Stimulated activated CD4-positive, alpha-beta T cell treated with anti-CD3 and anti-CD28 coated beads, Interleukin-4, amount 100 ng/mL, for 4 hours (primary cell): ENCODE data around the gene DCST1.

Experiments used
- DNase-seq, 2 experiments: peaks; one replicate each; pipeline ENCODE4 v3.0.0-alpha.2; 2020

The DCST1 gene

GRCh38 chr1:155001675-155002463, 31.8 kb upstream of the DCST1 start:
- peak; percentile 97 to 98 for DNase-seq

GRCh38 chr1:155002464-155003226, 31.0 kb upstream of the DCST1 start, which contains the start of gene ZBTB7B:
Gene ZBTB7B (plus strand): TSS chr1:155002802. CDS start chr1:155014661, 11,859 bp downstream.
- DNase-seq: no peak

DNA sequence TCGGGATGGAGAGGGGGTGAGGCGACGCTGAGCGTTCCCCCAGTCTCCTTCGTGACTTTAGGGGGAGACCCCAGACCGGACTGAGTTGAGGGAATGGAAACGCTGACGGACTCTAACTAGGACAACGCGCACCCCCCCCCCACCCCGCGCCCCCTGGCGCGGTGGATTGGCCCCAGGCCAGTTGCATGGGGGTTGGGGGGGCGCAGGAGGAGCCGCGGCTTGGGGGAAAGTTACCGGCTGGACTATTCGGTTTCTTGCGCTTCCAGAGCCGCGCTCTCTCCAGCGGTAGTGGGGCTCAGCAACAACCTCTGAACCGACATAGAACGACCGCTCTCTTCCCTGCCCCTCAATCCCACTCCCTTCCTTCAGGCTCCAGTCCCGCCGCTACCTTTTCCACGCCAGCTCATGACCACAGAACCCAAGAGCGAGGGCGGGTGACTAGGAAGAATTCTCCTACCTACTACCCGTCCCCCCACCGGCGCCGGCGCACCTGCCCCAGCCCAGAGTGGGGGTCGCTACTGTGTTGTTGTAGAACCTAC, 30.3 kb upstream of the DCST1 start:
- no peak for DNase-seq

- no peak for DNase-seq
These were observed 29.8 kb upstream of the DCST1 start for GRCh38 chr1:155003766-155004351.

- no peak for DNase-seq
These were observed 29.1 kb upstream of the DCST1 start for GRCh38 chr1:155004352-155005075.

- DNase-seq: no peak
These were observed 28.3 kb upstream of the DCST1 start for GRCh38 chr1:155005076-155006011.

- DNase-seq: no peak
These were observed 27.0 kb upstream of the DCST1 start for GRCh38 chr1:155006601-155007101.

DNA sequence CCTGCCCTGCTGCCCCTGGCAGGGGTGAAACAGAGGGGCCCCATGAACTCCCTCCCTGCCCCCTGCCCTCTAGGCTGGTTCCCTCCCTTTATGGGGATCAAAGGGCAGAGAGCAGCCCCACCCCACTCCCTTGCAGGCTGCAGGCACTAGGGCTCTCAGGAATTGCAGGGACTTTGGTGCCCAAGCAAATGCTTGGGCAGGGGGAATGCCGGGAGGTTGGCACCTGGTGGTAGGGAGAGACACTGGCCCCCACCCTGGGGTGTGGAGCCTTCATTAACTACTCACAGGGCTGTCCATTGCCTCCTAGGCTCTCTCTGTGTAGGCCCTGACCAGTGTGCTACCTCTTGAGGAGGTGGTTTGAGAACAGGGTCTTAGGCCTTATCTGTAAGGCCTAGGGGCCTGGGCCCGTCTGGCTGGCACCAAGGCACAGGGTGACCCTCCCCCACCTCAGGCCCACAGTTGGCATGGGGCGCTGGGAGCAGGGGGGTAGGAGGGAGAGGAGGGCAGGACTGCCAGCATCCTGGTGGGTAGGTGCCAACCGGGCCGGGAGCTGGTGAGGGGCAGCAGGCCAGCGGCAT, 26.3 kb upstream of the DCST1 start:
- DNase-seq: no peak

DNA sequence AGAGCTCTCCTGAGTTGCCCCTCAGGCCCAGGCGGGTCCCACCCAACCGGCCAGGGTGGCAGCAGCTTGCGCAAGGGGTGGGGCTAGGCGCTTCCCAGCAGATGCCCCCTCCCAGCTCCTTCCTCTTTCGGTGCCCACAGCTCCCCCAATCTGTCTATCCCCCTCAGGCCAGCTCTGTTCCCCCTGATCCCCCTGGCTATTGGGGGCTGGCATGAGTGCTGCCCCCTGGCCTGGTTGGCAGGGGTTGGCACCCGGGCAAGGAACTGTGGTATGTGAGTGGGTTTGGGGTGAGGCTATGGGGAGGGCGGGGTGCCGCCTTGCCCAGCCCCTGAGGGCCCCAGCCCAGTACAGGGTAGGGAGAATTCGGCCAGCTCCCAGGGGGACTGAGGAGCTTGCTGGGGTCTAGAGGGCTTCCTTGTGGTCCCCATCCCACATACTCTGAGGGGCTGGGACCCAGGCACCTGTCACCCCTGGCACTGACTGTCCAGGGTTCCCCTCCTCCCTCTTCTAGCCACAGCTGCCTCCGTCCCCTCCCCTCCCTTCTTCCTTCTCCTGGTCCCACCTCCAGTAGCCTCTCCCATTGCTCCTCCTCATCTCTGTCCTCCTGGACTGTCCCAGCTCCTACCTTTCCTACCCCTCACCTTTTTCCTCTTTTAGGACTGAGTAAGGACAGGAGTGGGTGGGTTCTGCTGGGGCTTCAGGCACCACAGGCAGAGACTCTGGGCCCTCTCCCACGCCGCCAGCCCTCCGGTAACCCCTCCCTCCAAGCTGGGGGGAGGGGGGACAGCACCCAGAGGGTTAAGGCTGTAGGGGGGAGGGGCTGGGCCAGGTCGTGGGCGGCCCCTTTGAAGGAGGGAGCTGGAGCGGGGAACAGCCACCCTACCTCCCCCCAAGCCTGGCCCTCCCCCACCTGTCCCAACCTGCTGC, 25.3 kb upstream of the DCST1 start:
- peak; percentile 78 for DNase-seq

DNA sequence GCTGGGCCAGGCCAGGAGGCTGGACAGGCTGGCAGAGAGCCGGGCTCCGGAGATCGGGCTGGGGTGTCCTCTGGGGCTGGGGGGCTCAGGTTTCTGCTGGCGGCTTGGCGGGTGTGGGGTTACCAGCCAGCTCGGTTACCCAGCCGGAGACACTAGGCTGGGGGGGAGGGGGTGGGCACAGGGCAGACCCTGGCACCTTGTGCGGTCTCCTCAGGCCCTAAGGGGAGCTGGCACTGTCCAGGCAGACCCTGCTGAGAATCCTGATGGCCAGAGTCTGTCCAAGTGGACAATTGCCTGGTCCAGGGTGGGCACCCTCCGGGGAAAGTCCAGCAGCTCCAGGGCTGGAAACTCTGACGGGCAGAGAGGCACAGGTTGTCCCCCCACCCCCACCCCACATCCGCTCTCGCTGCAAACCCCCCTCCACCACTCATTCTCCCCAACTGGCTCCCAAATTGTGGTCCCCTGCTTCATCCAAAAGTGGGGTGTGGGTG, 24.4 kb upstream of the DCST1 start:
- DNase-seq: no peak

GRCh38 chr1:155009742-155010141, 23.9 kb upstream of the DCST1 start:
- no peak for DNase-seq

DNA sequence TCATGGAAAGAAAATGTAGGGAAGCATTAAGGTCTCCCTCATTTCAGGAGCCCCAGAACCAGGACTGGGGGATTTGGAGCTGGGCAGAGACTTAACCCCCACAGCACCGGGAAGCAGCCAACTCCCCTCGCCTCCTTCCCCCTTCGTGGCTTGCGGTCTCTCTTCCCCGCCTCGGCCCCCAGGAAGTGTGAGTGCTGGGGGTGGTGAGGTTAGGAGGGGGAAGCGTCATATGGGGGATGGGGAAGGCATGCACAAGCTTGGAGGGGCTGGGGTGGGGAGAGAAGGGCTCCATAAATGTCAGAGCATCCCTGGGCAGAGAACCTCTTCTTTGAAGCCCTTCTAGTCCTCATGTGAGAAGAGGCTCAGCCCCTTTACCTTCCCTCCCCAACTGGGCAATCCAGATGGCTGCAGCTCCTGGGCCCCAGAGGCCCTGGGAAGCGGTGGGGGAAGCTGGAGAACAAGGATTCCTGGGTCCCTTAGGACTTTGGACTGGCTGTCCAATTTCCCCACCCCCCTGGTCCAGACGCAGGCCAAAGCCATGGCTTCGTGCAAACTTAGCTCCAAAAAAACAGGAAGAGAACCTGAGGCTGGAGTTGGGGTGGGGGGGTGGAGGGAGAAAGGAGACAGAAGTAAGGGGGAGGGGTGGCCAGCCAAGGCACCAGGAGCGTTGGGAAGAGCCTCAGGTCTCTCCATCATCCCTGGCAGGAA, 23.3 kb upstream of the DCST1 start:
- DNase-seq: no peak

DNA sequence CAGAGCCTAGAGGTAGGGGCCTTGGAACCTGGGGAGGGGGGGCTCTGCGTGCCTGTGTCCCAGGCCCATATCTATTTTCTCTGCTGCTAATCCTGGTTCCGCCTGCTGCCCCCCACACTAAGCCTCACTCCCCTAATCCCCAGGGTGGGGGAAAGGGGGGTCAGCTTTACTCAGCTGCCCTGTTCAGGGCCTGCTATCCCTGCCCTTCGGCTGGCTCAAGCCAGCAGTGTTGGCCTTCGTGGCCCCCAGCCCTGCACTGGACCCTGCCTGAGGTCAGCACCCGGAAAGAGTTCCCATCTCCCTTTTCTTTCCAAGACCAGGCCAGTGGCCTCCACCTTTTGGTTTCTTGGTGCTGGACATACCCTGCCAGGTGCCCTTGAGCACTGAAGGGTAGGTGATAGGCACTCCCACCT, 22.6 kb upstream of the DCST1 start:
- no peak for DNase-seq

GRCh38 chr1:155011437-155012025, 22.1 kb upstream of the DCST1 start:
- no peak for DNase-seq

DNA sequence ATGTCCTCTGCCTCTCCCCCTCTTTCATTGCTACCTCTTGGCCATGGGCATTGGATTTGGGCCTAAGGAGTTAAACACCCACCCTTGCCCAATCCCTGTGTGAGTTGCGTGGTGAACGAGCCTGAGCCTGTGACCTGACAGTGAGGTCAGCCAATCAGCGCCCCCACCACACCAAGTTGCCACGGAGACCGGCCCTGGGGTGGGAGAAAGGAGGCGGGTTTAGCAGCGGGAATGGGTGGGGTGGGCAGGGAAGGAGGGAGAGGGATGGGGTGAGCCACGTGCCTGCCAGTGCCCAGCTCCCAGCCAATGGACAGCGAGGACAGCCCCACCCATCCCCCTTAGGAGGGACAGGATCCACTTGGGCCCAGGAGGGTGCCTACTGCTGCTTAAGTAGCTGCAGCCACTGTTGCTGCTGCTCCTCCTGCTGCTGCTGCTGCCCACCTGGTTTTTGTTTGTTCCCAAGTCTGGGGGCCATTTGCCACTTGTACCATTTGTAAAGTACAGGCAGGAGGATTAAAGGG, 21.5 kb upstream of the DCST1 start:
- no peak for DNase-seq

DNA sequence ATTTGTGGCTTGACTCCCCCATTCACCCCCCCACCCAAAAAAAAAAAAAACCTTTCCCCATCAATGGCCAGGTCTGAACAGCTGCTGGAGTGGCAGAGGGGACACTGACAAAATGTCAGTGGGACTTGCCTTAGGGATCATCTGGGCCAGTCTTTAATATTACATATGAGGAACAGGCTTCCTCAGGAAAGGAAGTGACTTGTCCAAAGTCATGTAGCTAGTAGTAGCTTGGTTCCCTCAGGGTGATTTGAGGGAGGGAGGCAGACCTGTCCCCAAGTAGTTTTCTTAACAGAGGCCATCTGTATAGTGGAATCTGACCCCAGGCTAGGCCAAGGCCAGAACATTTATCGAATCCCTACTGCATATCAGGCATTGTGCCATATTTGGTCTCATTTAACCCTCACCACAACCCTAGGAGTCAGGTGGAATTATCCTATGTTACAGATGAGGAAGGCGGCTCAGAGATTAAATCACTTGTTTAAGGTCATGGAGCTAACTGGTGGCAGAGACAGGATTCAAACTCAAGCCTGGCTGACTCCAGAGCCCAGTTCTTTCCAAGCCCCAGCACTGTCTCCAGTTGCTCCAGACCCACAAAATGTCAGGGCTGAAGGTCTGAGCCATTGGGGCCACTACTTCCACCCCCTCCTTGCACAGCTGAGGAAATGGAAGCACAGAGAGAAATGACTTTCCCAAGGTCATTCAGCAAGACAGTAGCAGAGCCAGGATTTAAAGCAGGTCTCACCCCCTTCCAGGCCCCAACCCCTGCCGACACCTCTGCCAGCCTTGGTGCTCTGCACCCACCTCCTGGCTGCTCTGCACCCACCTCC, 20.6 kb upstream of the DCST1 start:
- no peak for DNase-seq

GRCh38 chr1:155013632-155014031, 20.0 kb upstream of the DCST1 start:
- DNase-seq: peak in 1 of 2 experiments; percentile 45
